Panc1 (cell line): ENCODE results near the gene CCDC167.

Source experiments
- POLR2AphosphoS5 ChIP-seq: IDR thresholded peaks from 2 replicates; pipeline ENCODE4 v1.6.1; 2012; ENCODE audit warnings: mild to moderate bottlenecking, low read depth, low read length, moderate library complexity
- SIN3A ChIP-seq: IDR thresholded peaks from 2 replicates; pipeline ENCODE4 v1.6.1; 2012; ENCODE audit warnings: low read depth, mild to moderate bottlenecking, low read length, moderate library complexity, borderline replicate concordance; ENCODE audit not compliant: insufficient read depth
- TCF7L2 ChIP-seq: IDR thresholded peaks from 2 replicates; pipeline ENCODE4 v1.6.1; 2011; ENCODE audit warnings: mild to moderate bottlenecking, low read depth, low read length, inconsistent platforms
- TF ChIP-seq, protein P1 (sequence below): fragments of 450-650 bp; IDR thresholded peaks from 2 replicates; pipeline ENCODE4 v1.5.1; 2017; ENCODE audit warnings: mild to moderate bottlenecking
- TF ChIP-seq, protein P2 (sequence below), 2 experiments: IDR thresholded peaks; 2 replicates each; pipeline ENCODE4 v1.6.1; 2011 to 2012; ENCODE audit warnings: low read depth in 2 of 2, control low read depth in 1 of 2, low read length in 1 of 2, mild to moderate bottlenecking in 1 of 2, moderate library complexity in 1 of 2; ENCODE audit not compliant: insufficient read depth in 1 of 2

DNA sequence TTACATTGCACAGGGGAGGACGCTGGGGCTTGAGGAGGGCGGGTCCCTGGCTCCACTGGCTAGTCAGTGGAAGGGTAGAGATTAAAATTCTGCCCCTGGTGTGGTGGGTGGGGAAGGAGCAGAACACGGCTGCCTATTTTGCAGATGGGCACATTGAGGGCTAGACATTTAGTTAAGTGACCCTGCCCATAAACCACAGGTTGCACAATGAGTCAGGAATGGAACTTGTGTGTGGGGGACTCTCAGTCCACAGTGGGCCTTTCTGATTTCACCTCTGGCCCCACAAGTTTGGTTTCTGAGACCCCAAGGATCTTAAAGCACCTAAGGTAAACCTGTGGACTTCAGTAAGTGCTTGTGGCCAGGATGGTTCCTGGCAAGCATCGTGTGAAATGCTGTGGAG lies 22.0 kb upstream of the CCDC167 start:
- TF ChIP-seq, protein P1, sequence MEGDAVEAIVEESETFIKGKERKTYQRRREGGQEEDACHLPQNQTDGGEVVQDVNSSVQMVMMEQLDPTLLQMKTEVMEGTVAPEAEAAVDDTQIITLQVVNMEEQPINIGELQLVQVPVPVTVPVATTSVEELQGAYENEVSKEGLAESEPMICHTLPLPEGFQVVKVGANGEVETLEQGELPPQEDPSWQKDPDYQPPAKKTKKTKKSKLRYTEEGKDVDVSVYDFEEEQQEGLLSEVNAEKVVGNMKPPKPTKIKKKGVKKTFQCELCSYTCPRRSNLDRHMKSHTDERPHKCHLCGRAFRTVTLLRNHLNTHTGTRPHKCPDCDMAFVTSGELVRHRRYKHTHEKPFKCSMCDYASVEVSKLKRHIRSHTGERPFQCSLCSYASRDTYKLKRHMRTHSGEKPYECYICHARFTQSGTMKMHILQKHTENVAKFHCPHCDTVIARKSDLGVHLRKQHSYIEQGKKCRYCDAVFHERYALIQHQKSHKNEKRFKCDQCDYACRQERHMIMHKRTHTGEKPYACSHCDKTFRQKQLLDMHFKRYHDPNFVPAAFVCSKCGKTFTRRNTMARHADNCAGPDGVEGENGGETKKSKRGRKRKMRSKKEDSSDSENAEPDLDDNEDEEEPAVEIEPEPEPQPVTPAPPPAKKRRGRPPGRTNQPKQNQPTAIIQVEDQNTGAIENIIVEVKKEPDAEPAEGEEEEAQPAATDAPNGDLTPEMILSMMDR = no peak
- TF ChIP-seq POLR2AphosphoS5 (no peak), TCF7L2 (no peak), SIN3A (no peak)
- TF ChIP-seq, protein P2, sequence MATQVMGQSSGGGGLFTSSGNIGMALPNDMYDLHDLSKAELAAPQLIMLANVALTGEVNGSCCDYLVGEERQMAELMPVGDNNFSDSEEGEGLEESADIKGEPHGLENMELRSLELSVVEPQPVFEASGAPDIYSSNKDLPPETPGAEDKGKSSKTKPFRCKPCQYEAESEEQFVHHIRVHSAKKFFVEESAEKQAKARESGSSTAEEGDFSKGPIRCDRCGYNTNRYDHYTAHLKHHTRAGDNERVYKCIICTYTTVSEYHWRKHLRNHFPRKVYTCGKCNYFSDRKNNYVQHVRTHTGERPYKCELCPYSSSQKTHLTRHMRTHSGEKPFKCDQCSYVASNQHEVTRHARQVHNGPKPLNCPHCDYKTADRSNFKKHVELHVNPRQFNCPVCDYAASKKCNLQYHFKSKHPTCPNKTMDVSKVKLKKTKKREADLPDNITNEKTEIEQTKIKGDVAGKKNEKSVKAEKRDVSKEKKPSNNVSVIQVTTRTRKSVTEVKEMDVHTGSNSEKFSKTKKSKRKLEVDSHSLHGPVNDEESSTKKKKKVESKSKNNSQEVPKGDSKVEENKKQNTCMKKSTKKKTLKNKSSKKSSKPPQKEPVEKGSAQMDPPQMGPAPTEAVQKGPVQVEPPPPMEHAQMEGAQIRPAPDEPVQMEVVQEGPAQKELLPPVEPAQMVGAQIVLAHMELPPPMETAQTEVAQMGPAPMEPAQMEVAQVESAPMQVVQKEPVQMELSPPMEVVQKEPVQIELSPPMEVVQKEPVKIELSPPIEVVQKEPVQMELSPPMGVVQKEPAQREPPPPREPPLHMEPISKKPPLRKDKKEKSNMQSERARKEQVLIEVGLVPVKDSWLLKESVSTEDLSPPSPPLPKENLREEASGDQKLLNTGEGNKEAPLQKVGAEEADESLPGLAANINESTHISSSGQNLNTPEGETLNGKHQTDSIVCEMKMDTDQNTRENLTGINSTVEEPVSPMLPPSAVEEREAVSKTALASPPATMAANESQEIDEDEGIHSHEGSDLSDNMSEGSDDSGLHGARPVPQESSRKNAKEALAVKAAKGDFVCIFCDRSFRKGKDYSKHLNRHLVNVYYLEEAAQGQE (IDR thresholded peaks at IDR 0.05; ENCODE audit: insufficient read depth in 1 of 2, low read depth in 2 of 2, low read length in 1 of 2) = no peak
